Measurements from ENCODE around the gene IRX2.

- no peak for TF ChIP-seq POLR2A (IDR thresholded peaks at IDR 0.05)
- TF ChIP-seq CTCF (IDR thresholded peaks at IDR 0.05) = no peak
- no peak for TF ChIP-seq POLR2AphosphoS5 (IDR thresholded peaks at IDR 0.05)
Measured at GRCh38 chr5:2742921-2743679, 8.4 kb downstream of the IRX2 start.

Data from stomach (tissue), 4 donors.